Peyer's patch (tissue), 4 donors: Measurements from ENCODE around the gene EPHB1. TPM values are rescaled to one million over a fixed set of nuclear protein-coding genes. Genes with fewer than 3 reads are reported as not detected.

Experiments used
- DNase-seq, 3 donors: peaks; one replicate each; pipeline ENCODE4 v3.0.0-alpha.2; 2017 to 2019
- H3K27ac ChIP-seq, 4 donors: fragments of 200-600 bp; sonication (generic); one replicate each; pipeline ENCODE4 v1.5.1; 2016 to 2019
- H3K27me3 ChIP-seq, 2 donors: fragments of 200-600 bp; sonication (generic); one replicate each; pipeline ENCODE4 v1.5.1; 2019
- H3K36me3 ChIP-seq, 3 donors: fragments of 200-600 bp; sonication (generic); one replicate each; pipeline ENCODE4 v1.5.1; 2016 to 2019
- H3K4me1 ChIP-seq, 4 donors: fragments of 200-600 bp; sonication (generic); one replicate each; pipeline ENCODE4 v1.5.1; 2016 to 2019
- H3K4me3 ChIP-seq, 4 donors: fragments of 200-600 bp; sonication (generic); 1 replicate in 3 of 4; 2 replicates in 1 of 4; pipeline ENCODE4 v1.5.1; 2016 to 2019; ENCODE audit warnings: mild to moderate bottlenecking in 1 of 4
- H3K9me3 ChIP-seq, 4 donors: fragments of 200-600 bp; sonication (generic); one replicate each; pipeline ENCODE4 v1.5.1; 2016 to 2019; ENCODE audit warnings: mild to moderate bottlenecking in 1 of 4
- POLR2A ChIP-seq, 2 donors: fragments of 450-650 bp; IDR thresholded peaks; one replicate each; pipeline ENCODE4 v1.5.1; 2017; ENCODE audit warnings: antibody characterized with exemption in 2 of 2, mild to moderate bottlenecking in 2 of 2, moderate library complexity in 2 of 2
- total RNA-seq, 4 donors: library from RNA; depleted of rRNA; stranded (reverse); fragments of >200 nt; gene quantifications; one replicate each; pipeline ENCODE4 v1.1.0, GENCODE V29; 2016
- TF ChIP-seq, protein P1 (sequence below), 6 experiments: fragments of 450-650 bp in 4 of 6; fragments of 200-600 bp in 2 of 6; sonication (generic) in 1 of 6; IDR thresholded peaks; one replicate each; pipeline ENCODE4 v1.5.1; 2017 to 2019; ENCODE audit warnings: antibody characterized with exemption in 6 of 6, mild to moderate bottlenecking in 3 of 6, moderate library complexity in 1 of 6

EPHB1 gene
- total RNA-seq, 4 donors from 2014 or later, result 0.18 to 3.2 (median 0.68) TPM

GRCh38 chr3:134972836-134973455 is 177.9 kb downstream of the EPHB1 start:
- Histone ChIP-seq H3K4me3 (no peak overlapping the region), H3K36me3 (no peaks in the 10 kb centered on the region), H3K27ac (no peak overlapping the region), H3K4me1 (no peaks in the 10 kb centered on the region), H3K9me3 (no peaks in the 10 kb centered on the region), H3K27me3 (no peaks in the 10 kb centered on the region)
- TF ChIP-seq POLR2A (IDR thresholded peaks at IDR 0.05), result no peak
- TF ChIP-seq, protein P1, sequence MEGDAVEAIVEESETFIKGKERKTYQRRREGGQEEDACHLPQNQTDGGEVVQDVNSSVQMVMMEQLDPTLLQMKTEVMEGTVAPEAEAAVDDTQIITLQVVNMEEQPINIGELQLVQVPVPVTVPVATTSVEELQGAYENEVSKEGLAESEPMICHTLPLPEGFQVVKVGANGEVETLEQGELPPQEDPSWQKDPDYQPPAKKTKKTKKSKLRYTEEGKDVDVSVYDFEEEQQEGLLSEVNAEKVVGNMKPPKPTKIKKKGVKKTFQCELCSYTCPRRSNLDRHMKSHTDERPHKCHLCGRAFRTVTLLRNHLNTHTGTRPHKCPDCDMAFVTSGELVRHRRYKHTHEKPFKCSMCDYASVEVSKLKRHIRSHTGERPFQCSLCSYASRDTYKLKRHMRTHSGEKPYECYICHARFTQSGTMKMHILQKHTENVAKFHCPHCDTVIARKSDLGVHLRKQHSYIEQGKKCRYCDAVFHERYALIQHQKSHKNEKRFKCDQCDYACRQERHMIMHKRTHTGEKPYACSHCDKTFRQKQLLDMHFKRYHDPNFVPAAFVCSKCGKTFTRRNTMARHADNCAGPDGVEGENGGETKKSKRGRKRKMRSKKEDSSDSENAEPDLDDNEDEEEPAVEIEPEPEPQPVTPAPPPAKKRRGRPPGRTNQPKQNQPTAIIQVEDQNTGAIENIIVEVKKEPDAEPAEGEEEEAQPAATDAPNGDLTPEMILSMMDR (IDR thresholded peaks at IDR 0.05), result no peak
- DNase-seq, result no peak

- H3K27me3 ChIP-seq, result no peaks in the 10 kb centered on the region
- no peak for DNase-seq
- H3K9me3 ChIP-seq, result no peaks in the 10 kb centered on the region
- no peaks in the 10 kb centered on the region for H3K4me1 ChIP-seq
- H3K4me3 ChIP-seq, result no peak overlapping the region
- no peak overlapping the region for H3K27ac ChIP-seq
- H3K36me3 ChIP-seq, result no peaks in the 10 kb centered on the region
- TF ChIP-seq POLR2A (IDR thresholded peaks at IDR 0.05), result no peak
- TF ChIP-seq, protein P1 (IDR thresholded peaks at IDR 0.05), result no peak
These were observed 179.6 kb downstream of the EPHB1 start for GRCh38 chr3:134974624-134975023.

GRCh38 chr3:134976948-134977347 is 181.9 kb downstream of the EPHB1 start:
- H3K4me3 ChIP-seq, result no peak overlapping the region
- TF ChIP-seq POLR2A (IDR thresholded peaks at IDR 0.05), result no peak
- H3K27me3 ChIP-seq, result no peaks in the 10 kb centered on the region
- DNase-seq, result no peak
- H3K36me3 ChIP-seq, result no peaks in the 10 kb centered on the region
- H3K9me3 ChIP-seq, result no peaks in the 10 kb centered on the region
- H3K4me1 ChIP-seq, result no peaks in the 10 kb centered on the region
- no peak overlapping the region for H3K27ac ChIP-seq

GRCh38 chr3:134978658-134979057 is 183.6 kb downstream of the EPHB1 start:
- Histone ChIP-seq H3K4me1 (no peaks in the 10 kb centered on the region), H3K9me3 (no peaks in the 10 kb centered on the region), H3K36me3 (no peaks in the 10 kb centered on the region), H3K4me3 (no peak overlapping the region), H3K27me3 (no peaks in the 10 kb centered on the region), H3K27ac (no peak overlapping the region)
- DNase-seq, result no peak
- TF ChIP-seq POLR2A (IDR thresholded peaks at IDR 0.05), result no peak
- TF ChIP-seq, protein P1 (IDR thresholded peaks at IDR 0.05), result no peak

- H3K27ac ChIP-seq, result no peak overlapping the region
- no peak for DNase-seq
These were observed 191.0 kb downstream of the EPHB1 start for GRCh38 chr3:134985864-134986715.

DNA sequence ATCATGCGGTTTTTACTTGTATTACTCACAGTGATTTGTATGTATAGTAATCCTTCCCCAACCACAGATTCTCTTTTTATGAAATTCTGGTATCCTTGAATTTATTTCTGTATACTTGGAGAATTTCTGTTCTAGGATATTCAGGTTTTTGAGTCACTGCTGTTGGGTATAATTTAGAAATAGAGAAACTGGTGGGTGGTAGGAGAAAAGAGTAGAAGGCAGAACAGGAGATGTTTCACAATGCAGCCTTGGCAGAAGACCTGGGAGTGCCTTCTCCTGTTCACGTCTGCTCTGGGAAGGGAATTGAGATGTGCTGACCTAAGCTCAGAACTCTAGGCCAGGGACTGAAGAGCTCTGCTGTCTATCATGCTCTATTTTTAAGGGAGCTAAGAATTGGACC is 193.6 kb downstream of the EPHB1 start:
- no peak for DNase-seq
- no peak overlapping the region for H3K27ac ChIP-seq
- no peaks in the 10 kb centered on the region for H3K27me3 ChIP-seq
- TF ChIP-seq, protein P1 (IDR thresholded peaks at IDR 0.05), result no peak
- TF ChIP-seq POLR2A (IDR thresholded peaks at IDR 0.05), result no peak
- no peak overlapping the region for H3K4me3 ChIP-seq
- H3K9me3 ChIP-seq, result no peaks in the 10 kb centered on the region
- no peaks in the 10 kb centered on the region for H3K36me3 ChIP-seq
- H3K4me1 ChIP-seq, result no peaks in the 10 kb centered on the region

More at GRCh38 chr3:134985864-134986715, 191.0 kb downstream of the EPHB1 start:
- no peaks in the 10 kb centered on the region for H3K9me3 ChIP-seq
- no peaks in the 10 kb centered on the region for H3K27me3 ChIP-seq
- H3K4me3 ChIP-seq, result no peak overlapping the region
- TF ChIP-seq, protein P1 (IDR thresholded peaks at IDR 0.05), result no peak
- no peaks in the 10 kb centered on the region for H3K4me1 ChIP-seq
- H3K36me3 ChIP-seq, result no peaks in the 10 kb centered on the region
